ENCODE data around the gene NT5DC4.

- TF ChIP-seq CTCF (IDR thresholded peaks at IDR 0.05), result no peak
- no peak for TF ChIP-seq POLR2A (IDR thresholded peaks at IDR 0.05; ENCODE audit: low read depth)
- TF ChIP-seq POLR2AphosphoS5 (IDR thresholded peaks at IDR 0.05), result no peak
- no peak for TF ChIP-seq EP300 (IDR thresholded peaks at IDR 0.05)
Measured at GRCh38 chr2:112708968-112709367, 11.9 kb upstream of the NT5DC4 start.
